ENCODE data around the gene KSR2.

- TF ChIP-seq POLR2A (IDR thresholded peaks at IDR 0.05) (no peak), CTCF (IDR thresholded peaks at IDR 0.05) (no peak)
These were observed 388.6 kb downstream of the KSR2 start for GRCh38 chr12:117580015-117580717.
